Kasumi-1 (cell line): ENCODE measurements around the gene MAP2K1.
"Not testable (repeated sequence)": the region's sequence is repeated elsewhere in the genome, so short reads cannot be mapped to it uniquely, and the experiment has no call there.

ENCODE experiments used
- DNase-seq, 2 experiments: peaks; one replicate each; lab custom pipeline; 2025; lab: John Stamatoyannopoulos, UW

Gene MAP2K1

GRCh38 chr15:66424963-66425612 is 38.4 kb downstream of the MAP2K1 start:
- DNase-seq: no peak

GRCh38 chr15:66425837-66426236 is 39.1 kb downstream of the MAP2K1 start:
- DNase-seq: no peak

- DNase-seq: peak in 1 of 2 experiments; percentile 18
Observed at GRCh38 chr15:66429117-66429516, 42.4 kb downstream of the MAP2K1 start.

- DNase-seq: no peak
Observed at GRCh38 chr15:66429546-66429945, 42.8 kb downstream of the MAP2K1 start.

- DNase-seq: no peak
Observed at GRCh38 chr15:66430627-66431255, 44.0 kb downstream of the MAP2K1 start.

GRCh38 chr15:66433726-66434125 is 47.0 kb downstream of the MAP2K1 start:
- DNase-seq: no peak

GRCh38 chr15:66440501-66440900 is 53.8 kb downstream of the MAP2K1 start:
- DNase-seq: no peak

- no peak for DNase-seq
Observed at GRCh38 chr15:66452420-66452819, 65.7 kb downstream of the MAP2K1 start.

GRCh38 chr15:66452971-66453580 is 66.4 kb downstream of the MAP2K1 start:
- DNase-seq: peak; percentile 14 to 27

GRCh38 chr15:66454143-66454542 is 67.4 kb downstream of the MAP2K1 start:
- peak in 1 of 2 experiments; percentile 18 for DNase-seq

- no peak for DNase-seq
Observed at GRCh38 chr15:66456211-66456610, 69.5 kb downstream of the MAP2K1 start.

GRCh38 chr15:66459818-66460615 is 73.3 kb downstream of the MAP2K1 start:
- DNase-seq: no peak

- not testable (repeated sequence) for DNase-seq
Observed at GRCh38 chr15:66461294-66461693, 74.6 kb downstream of the MAP2K1 start.

- DNase-seq: no peak
Observed at GRCh38 chr15:66461917-66462316, 75.2 kb downstream of the MAP2K1 start.

- DNase-seq: no peak
Observed at GRCh38 chr15:66462627-66463026, 75.9 kb downstream of the MAP2K1 start.

- DNase-seq: not testable (repeated sequence)
Observed at GRCh38 chr15:66465294-66465693, 78.6 kb downstream of the MAP2K1 start.

- not testable (repeated sequence) for DNase-seq
Observed at GRCh38 chr15:66467162-66468040, 80.7 kb downstream of the MAP2K1 start.

GRCh38 chr15:66470825-66471224 is 84.1 kb downstream of the MAP2K1 start:
- DNase-seq: not testable (repeated sequence)

- DNase-seq: no peak
Observed at GRCh38 chr15:66472176-66472999, 85.7 kb downstream of the MAP2K1 start.

GRCh38 chr15:66474135-66474534 is 87.4 kb downstream of the MAP2K1 start:
- DNase-seq: no peak

GRCh38 chr15:66474963-66475362 is 88.3 kb downstream of the MAP2K1 start:
- DNase-seq: no peak
